Measurements from ENCODE around the gene LPCAT2.

DNA sequence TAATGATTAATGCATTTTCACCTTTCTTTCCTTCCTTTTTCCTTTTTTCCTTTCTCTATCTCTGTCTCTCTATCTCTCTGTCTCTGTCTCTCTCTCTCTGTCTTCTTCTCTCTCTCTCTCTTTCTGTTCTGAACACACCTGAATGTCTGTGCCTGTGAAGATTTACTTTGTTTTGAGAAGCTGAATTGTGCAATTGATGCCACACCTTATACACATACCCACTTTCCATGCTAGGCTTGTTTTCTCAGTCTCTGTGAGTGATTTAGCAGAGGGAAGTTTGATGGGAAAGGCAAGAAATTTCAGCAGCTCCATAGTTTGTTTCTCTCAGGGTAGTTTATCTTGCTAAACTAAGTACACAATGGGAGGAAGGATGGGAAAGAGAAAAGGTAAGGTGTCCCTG is 48.3 kb downstream of the LPCAT2 start:
- TF ChIP-seq, protein P1, sequence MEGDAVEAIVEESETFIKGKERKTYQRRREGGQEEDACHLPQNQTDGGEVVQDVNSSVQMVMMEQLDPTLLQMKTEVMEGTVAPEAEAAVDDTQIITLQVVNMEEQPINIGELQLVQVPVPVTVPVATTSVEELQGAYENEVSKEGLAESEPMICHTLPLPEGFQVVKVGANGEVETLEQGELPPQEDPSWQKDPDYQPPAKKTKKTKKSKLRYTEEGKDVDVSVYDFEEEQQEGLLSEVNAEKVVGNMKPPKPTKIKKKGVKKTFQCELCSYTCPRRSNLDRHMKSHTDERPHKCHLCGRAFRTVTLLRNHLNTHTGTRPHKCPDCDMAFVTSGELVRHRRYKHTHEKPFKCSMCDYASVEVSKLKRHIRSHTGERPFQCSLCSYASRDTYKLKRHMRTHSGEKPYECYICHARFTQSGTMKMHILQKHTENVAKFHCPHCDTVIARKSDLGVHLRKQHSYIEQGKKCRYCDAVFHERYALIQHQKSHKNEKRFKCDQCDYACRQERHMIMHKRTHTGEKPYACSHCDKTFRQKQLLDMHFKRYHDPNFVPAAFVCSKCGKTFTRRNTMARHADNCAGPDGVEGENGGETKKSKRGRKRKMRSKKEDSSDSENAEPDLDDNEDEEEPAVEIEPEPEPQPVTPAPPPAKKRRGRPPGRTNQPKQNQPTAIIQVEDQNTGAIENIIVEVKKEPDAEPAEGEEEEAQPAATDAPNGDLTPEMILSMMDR (IDR thresholded peaks at IDR 0.05): no peak
- TF ChIP-seq NFE2L1 (CRISPR knock-in tag; IDR thresholded peaks at IDR 0.05): no peak
- no peak for TF ChIP-seq SOX15 (CRISPR knock-in tag; IDR thresholded peaks at IDR 0.05)
